Measurements from ENCODE around the gene COX11. TPM values are rescaled to one million over a fixed set of nuclear protein-coding genes. Genes with fewer than 3 reads are reported as not detected.

Gene COX11
- total and polyA plus RNA-seq, 2 of the 13 experiments (the other 11 are each of a cell fraction or from before 2014, with no cell fraction given): 103 to 203 TPM

DNA sequence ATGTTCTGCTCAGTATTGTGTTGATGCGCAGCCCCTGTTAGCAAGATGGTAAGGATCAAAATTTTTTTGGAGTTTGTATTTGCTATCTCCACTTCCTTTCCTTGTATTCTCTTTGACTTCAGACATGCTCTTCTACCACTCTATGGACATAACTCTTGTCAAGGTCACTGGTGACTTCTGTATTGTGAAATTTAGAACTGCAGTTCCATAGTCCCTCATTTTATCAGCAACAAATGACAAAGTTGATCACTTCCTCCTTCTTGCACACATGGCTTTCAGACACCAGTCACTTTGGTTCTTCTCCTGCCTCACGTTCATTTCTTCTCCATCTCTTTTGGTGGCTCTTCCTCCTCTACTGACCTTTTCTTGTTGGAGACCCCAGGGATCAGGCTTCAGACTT lies 21.1 kb downstream of the COX11 start (continued):
- TF ChIP-seq EP300 (IDR thresholded peaks at IDR 0.05; ENCODE audit: low read depth in 2 of 2, low read length in 2 of 2) (0 out of 4 replicates have a peak, but pooled peaks of 1 of the 2 experiments have one; percentile 42), EP300 (CRISPR knock-in tag; IDR thresholded peaks at IDR 0.05; ENCODE audit: borderline replicate concordance) (no peak), MIER3 (CRISPR knock-in tag; IDR thresholded peaks at IDR 0.05; ENCODE audit: borderline replicate concordance) (peak; percentile 58; the same call in 1 of the 2 replicates), SMAD3 (CRISPR knock-in tag; IDR thresholded peaks at IDR 0.05) (peak; percentile 43; the same call in 1 of the 2 replicates), KAT2B (IDR thresholded peaks at IDR 0.05; ENCODE audit: borderline replicate concordance, low read depth, low read length) (no peak), RBM22 (optimal IDR thresholded peaks at IDR 0.05; ENCODE audit: low read length) (no peak), HMG20A (CRISPR knock-in tag; IDR thresholded peaks at IDR 0.05; ENCODE audit: borderline replicate concordance) (0 out of 2 replicates have a peak, but pooled peaks have one; percentile 23), NBN (conservative IDR thresholded peaks at IDR 0.05) (0 out of 2 replicates have a peak, but pooled peaks have one; percentile 53), ZNF12 (CRISPR knock-in tag; IDR thresholded peaks at IDR 0.05) (peak; percentile 18; the same call in 1 of the 2 replicates), MXI1 (IDR thresholded peaks at IDR 0.05; ENCODE audit: borderline replicate concordance, low read depth, low read length) (peak; percentile 24; the same call in 1 of the 3 replicates), SOX5 (CRISPR knock-in tag; IDR thresholded peaks at IDR 0.05; ENCODE audit: borderline replicate concordance) (peak; percentile 39; the same call in 1 of the 2 replicates), ZNF644 (CRISPR knock-in tag; IDR thresholded peaks at IDR 0.05; ENCODE audit: low read depth) (peak; percentile 84), CEBPB (IDR thresholded peaks at IDR 0.05; ENCODE audit: borderline replicate concordance, low read depth, low read length) (peak; percentile 93)
- TF ChIP-seq, protein P1, sequence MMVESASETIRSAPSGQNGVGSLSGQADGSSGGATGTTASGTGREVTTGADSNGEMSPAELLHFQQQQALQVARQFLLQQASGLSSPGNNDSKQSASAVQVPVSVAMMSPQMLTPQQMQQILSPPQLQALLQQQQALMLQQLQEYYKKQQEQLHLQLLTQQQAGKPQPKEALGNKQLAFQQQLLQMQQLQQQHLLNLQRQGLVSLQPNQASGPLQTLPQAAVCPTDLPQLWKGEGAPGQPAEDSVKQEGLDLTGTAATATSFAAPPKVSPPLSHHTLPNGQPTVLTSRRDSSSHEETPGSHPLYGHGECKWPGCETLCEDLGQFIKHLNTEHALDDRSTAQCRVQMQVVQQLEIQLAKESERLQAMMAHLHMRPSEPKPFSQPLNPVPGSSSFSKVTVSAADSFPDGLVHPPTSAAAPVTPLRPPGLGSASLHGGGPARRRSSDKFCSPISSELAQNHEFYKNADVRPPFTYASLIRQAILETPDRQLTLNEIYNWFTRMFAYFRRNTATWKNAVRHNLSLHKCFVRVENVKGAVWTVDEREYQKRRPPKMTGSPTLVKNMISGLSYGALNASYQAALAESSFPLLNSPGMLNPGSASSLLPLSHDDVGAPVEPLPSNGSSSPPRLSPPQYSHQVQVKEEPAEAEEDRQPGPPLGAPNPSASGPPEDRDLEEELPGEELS (CRISPR knock-in tag; IDR thresholded peaks at IDR 0.05): 0 out of 2 replicates have a peak, but pooled peaks have one; percentile 15
- TF ChIP-seq, protein P2, sequence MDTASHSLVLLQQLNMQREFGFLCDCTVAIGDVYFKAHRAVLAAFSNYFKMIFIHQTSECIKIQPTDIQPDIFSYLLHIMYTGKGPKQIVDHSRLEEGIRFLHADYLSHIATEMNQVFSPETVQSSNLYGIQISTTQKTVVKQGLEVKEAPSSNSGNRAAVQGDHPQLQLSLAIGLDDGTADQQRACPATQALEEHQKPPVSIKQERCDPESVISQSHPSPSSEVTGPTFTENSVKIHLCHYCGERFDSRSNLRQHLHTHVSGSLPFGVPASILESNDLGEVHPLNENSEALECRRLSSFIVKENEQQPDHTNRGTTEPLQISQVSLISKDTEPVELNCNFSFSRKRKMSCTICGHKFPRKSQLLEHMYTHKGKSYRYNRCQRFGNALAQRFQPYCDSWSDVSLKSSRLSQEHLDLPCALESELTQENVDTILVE (CRISPR knock-in tag; IDR thresholded peaks at IDR 0.05): no peak
- TF ChIP-seq, protein P3, sequence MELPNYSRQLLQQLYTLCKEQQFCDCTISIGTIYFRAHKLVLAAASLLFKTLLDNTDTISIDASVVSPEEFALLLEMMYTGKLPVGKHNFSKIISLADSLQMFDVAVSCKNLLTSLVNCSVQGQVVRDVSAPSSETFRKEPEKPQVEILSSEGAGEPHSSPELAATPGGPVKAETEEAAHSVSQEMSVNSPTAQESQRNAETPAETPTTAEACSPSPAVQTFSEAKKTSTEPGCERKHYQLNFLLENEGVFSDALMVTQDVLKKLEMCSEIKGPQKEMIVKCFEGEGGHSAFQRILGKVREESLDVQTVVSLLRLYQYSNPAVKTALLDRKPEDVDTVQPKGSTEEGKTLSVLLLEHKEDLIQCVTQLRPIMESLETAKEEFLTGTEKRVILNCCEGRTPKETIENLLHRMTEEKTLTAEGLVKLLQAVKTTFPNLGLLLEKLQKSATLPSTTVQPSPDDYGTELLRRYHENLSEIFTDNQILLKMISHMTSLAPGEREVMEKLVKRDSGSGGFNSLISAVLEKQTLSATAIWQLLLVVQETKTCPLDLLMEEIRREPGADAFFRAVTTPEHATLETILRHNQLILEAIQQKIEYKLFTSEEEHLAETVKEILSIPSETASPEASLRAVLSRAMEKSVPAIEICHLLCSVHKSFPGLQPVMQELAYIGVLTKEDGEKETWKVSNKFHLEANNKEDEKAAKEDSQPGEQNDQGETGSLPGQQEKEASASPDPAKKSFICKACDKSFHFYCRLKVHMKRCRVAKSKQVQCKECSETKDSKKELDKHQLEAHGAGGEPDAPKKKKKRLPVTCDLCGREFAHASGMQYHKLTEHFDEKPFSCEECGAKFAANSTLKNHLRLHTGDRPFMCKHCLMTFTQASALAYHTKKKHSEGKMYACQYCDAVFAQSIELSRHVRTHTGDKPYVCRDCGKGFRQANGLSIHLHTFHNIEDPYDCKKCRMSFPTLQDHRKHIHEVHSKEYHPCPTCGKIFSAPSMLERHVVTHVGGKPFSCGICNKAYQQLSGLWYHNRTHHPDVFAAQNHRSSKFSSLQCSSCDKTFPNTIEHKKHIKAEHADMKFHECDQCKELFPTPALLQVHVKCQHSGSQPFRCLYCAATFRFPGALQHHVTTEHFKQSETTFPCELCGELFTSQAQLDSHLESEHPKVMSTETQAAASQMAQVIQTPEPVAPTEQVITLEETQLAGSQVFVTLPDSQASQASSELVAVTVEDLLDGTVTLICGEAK (IDR thresholded peaks at IDR 0.05): no peak
- TF ChIP-seq, protein P3 (CRISPR knock-in tag; IDR thresholded peaks at IDR 0.05): no peak
- TF ChIP-seq, protein P4, sequence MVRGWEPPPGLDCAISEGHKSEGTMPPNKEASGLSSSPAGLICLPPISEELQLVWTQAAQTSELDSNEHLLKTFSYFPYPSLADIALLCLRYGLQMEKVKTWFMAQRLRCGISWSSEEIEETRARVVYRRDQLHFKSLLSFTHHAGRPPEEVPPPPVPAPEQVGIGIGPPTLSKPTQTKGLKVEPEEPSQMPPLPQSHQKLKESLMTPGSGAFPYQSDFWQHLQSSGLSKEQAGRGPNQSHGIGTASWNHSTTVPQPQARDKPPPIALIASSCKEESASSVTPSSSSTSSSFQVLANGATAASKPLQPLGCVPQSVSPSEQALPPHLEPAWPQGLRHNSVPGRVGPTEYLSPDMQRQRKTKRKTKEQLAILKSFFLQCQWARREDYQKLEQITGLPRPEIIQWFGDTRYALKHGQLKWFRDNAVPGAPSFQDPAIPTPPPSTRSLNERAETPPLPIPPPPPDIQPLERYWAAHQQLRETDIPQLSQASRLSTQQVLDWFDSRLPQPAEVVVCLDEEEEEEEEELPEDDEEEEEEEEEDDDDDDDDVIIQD (CRISPR knock-in tag; IDR thresholded peaks at IDR 0.05; ENCODE audit: low read depth): peak; percentile 73; the same call in 1 of the 2 replicates
